ENCODE measurements around the gene NKTR.
"Not testable (repeated sequence)": the region's sequence is repeated elsewhere in the genome, so short reads cannot be mapped to it uniquely, and the experiment has no call there.

Gene NKTR

GRCh38 chr3:42591811-42592210, 8.7 kb upstream of the NKTR start:
- peak overlapping the region; percentile 69 for H3K4me3 ChIP-seq (ENCODE audit: low read depth, low read length)
- DNase-seq (ENCODE audit: low read depth): no peak

- H3K4me3 ChIP-seq (ENCODE audit: low read depth, low read length): no peak overlapping the region
Measured at GRCh38 chr3:42593635-42594034, 6.9 kb upstream of the NKTR start.

GRCh38 chr3:42595682-42596081, 4.8 kb upstream of the NKTR start:
- no peak overlapping the region for H3K4me3 ChIP-seq (ENCODE audit: low read depth, low read length)

More at GRCh38 chr3:42593635-42594034, 6.9 kb upstream of the NKTR start:
- DNase-seq (ENCODE audit: low read depth): no peak

GRCh38 chr3:42597098-42597497, 3.4 kb upstream of the NKTR start:
- not testable (repeated sequence) for H3K4me3 ChIP-seq (ENCODE audit: low read depth, low read length); DNase-seq (ENCODE audit: low read depth)

More at GRCh38 chr3:42595682-42596081, 4.8 kb upstream of the NKTR start:
- DNase-seq (ENCODE audit: low read depth): no peak

- peak overlapping the region; percentile 80 for H3K4me3 ChIP-seq (ENCODE audit: low read depth, low read length)
- peak; percentile 15 for DNase-seq (ENCODE audit: low read depth)
Measured at GRCh38 chr3:42600958-42601675, 631 bp downstream of the NKTR start.

- no peak for DNase-seq (ENCODE audit: low read depth)
- H3K4me3 ChIP-seq (ENCODE audit: low read depth, low read length): peak overlapping the region; percentile 80
Measured at GRCh38 chr3:42601896-42602581, 1.6 kb downstream of the NKTR start.

GRCh38 chr3:42602961-42603360, 2.5 kb downstream of the NKTR start:
- DNase-seq (ENCODE audit: low read depth): no peak
- no peak overlapping the region for H3K4me3 ChIP-seq (ENCODE audit: low read depth, low read length)

GRCh38 chr3:42605546-42606173, 5.2 kb downstream of the NKTR start:
- H3K4me3 ChIP-seq (ENCODE audit: low read depth, low read length): no peak overlapping the region
- DNase-seq (ENCODE audit: low read depth): no peak

GRCh38 chr3:42608581-42608980, 8.1 kb downstream of the NKTR start:
- no peak overlapping the region for H3K4me3 ChIP-seq (ENCODE audit: low read depth, low read length)
- no peak for DNase-seq (ENCODE audit: low read depth)

GRCh38 chr3:42610976-42611375, 10.5 kb downstream of the NKTR start:
- DNase-seq (ENCODE audit: low read depth): no peak
- no peak overlapping the region for H3K4me3 ChIP-seq (ENCODE audit: low read depth, low read length)

- H3K4me3 ChIP-seq (ENCODE audit: low read depth, low read length): no peak overlapping the region
- DNase-seq (ENCODE audit: low read depth): no peak
Measured at GRCh38 chr3:42612217-42612616, 11.7 kb downstream of the NKTR start.

GRCh38 chr3:42612928-42613327, 12.4 kb downstream of the NKTR start:
- no peak for DNase-seq (ENCODE audit: low read depth)
- no peak overlapping the region for H3K4me3 ChIP-seq (ENCODE audit: low read depth, low read length)

- no peak overlapping the region for H3K4me3 ChIP-seq (ENCODE audit: low read depth, low read length)
- DNase-seq (ENCODE audit: low read depth): no peak
Measured at GRCh38 chr3:42613462-42613861, 13.0 kb downstream of the NKTR start.

GRCh38 chr3:42631620-42632019, 31.1 kb downstream of the NKTR start:
- DNase-seq (ENCODE audit: low read depth): no peak

GRCh38 chr3:42632146-42632545, 31.7 kb downstream of the NKTR start:
- DNase-seq (ENCODE audit: low read depth): no peak

More at GRCh38 chr3:42631620-42632019, 31.1 kb downstream of the NKTR start:
- H3K4me3 ChIP-seq (ENCODE audit: low read depth, low read length): no peak overlapping the region

GRCh38 chr3:42633544-42633943, 33.1 kb downstream of the NKTR start:
- H3K4me3 ChIP-seq (ENCODE audit: low read depth, low read length): no peak overlapping the region
- DNase-seq (ENCODE audit: low read depth): no peak

More at GRCh38 chr3:42632146-42632545, 31.7 kb downstream of the NKTR start:
- H3K4me3 ChIP-seq (ENCODE audit: low read depth, low read length): no peak overlapping the region

GRCh38 chr3:42635111-42635510, 34.6 kb downstream of the NKTR start:
- H3K4me3 ChIP-seq (ENCODE audit: low read depth, low read length): no peak overlapping the region
- no peak for DNase-seq (ENCODE audit: low read depth)

GRCh38 chr3:42637001-42637400, 36.5 kb downstream of the NKTR start:
- H3K4me3 ChIP-seq (ENCODE audit: low read depth, low read length): no peak overlapping the region
- DNase-seq (ENCODE audit: low read depth): no peak

- no peak for DNase-seq (ENCODE audit: low read depth)
- no peak overlapping the region for H3K4me3 ChIP-seq (ENCODE audit: low read depth, low read length)
Measured at GRCh38 chr3:42638339-42638842, 37.9 kb downstream of the NKTR start.

- no peak for DNase-seq (ENCODE audit: low read depth)
Measured at GRCh38 chr3:42639192-42639591, 38.7 kb downstream of the NKTR start.

More at GRCh38 chr3:42639192-42639591, 38.7 kb downstream of the NKTR start:
- H3K4me3 ChIP-seq (ENCODE audit: low read depth, low read length): no peak overlapping the region

All from skeletal muscle cell (primary cell).